Endometrial microvascular endothelial cells (primary cell): ENCODE results near the gene FAM83E. TPM values are rescaled to one million over a fixed set of nuclear protein-coding genes. Genes with fewer than 3 reads are reported as not detected.
"Not testable (repeated sequence)": the region's sequence is repeated elsewhere in the genome, so short reads cannot be mapped to it uniquely, and the experiment has no call there.

Source experiments
- in situ Hi-C: cut with HindIII; loops from 2 replicates; pipeline ENCODE4 v1.10.0; 2017; ENCODE audit warnings: low sequenced_read_pairs, low pct_unique_long_range_greater_than_20kb; ENCODE audit errors: inconsistent ontology term
- total RNA-seq: library from RNA; depleted of rRNA; stranded (reverse); fragments of >200 nt; gene quantifications from one replicate; pipeline ENCODE4 v1.2.3, GENCODE V29; 2015; ENCODE audit errors: inconsistent ontology term

FAM83E gene
- total RNA-seq, 1 donor from 2014 or later = not detected

GRCh38 chr19:48596679-48597465, 18.0 kb downstream of the FAM83E start:
- in situ Hi-C loops = no loop called here

GRCh38 chr19:48596237-48596636, 18.6 kb downstream of the FAM83E start:
- in situ Hi-C loops = no loop called here

- in situ Hi-C loops = no loop called here
Observed at GRCh38 chr19:48595833-48596232, 19.0 kb downstream of the FAM83E start.

GRCh38 chr19:48595171-48595570, 19.7 kb downstream of the FAM83E start:
- in situ Hi-C loops = no loop called here

GRCh38 chr19:48591021-48591420, 23.9 kb downstream of the FAM83E start:
- in situ Hi-C loops = no loop called here

GRCh38 chr19:48588670-48589401, 26.0 kb downstream of the FAM83E start:
- in situ Hi-C loops = no loop called here

GRCh38 chr19:48587387-48587786, 27.5 kb downstream of the FAM83E start:
- in situ Hi-C loops = no loop called here

GRCh38 chr19:48582168-48582567, 32.7 kb downstream of the FAM83E start:
- in situ Hi-C loops = no loop called here

GRCh38 chr19:48578891-48579290, 36.0 kb downstream of the FAM83E start:
- in situ Hi-C loops = no loop called here

- in situ Hi-C loops = not testable (repeated sequence)
Observed at GRCh38 chr19:48577908-48578307, 37.0 kb downstream of the FAM83E start.

- in situ Hi-C loops = no loop called here
Observed at GRCh38 chr19:48575931-48576622, 38.8 kb downstream of the FAM83E start.

- in situ Hi-C loops = no loop called here
Observed at GRCh38 chr19:48573163-48573505, 41.7 kb downstream of the FAM83E start.

- in situ Hi-C loops = no loop called here
Observed at GRCh38 chr19:48571378-48572162, 43.3 kb downstream of the FAM83E start.

GRCh38 chr19:48569814-48570213, 45.1 kb downstream of the FAM83E start:
- in situ Hi-C loops = no loop called here

- in situ Hi-C loops = no loop called here
Observed at GRCh38 chr19:48568345-48568886, 46.5 kb downstream of the FAM83E start.

- in situ Hi-C loops = no loop called here
Observed at GRCh38 chr19:48565090-48565489, 49.8 kb downstream of the FAM83E start.
